Measurements from ENCODE around the gene RHOH.
"Not testable (repeated sequence)": the region's sequence is repeated elsewhere in the genome, so short reads cannot be mapped to it uniquely, and the experiment has no call there.

GRCh38 chr4:40290611-40291186, 93.9 kb downstream of the RHOH start:
- TF ChIP-seq CTCF (IDR thresholded peaks at IDR 0.05 in 8 of 11, conservative IDR thresholded peaks at IDR 0.05 in 3 of 11); POLR2A (IDR thresholded peaks at IDR 0.05); POLR2AphosphoS5 (IDR thresholded peaks at IDR 0.05): not testable (repeated sequence)

All from spleen (tissue), 7 donors.